GOT3 (cell line): ENCODE measurements around the gene RENBP.

Source experiments
- DNase-seq: peaks from one replicate; lab custom pipeline; 2025; ENCODE audit warnings: mixed read lengths; lab: John Stamatoyannopoulos, UW

Gene RENBP

GRCh38 chrX:153919281-153919680 lies 25.2 kb downstream of the RENBP start:
- DNase-seq: no peak

GRCh38 chrX:153917869-153918268 lies 26.6 kb downstream of the RENBP start:
- DNase-seq: no peak

GRCh38 chrX:153913701-153914100 lies 30.7 kb downstream of the RENBP start:
- no peak for DNase-seq

- no peak for DNase-seq
These were observed 31.2 kb downstream of the RENBP start for GRCh38 chrX:153913211-153913610.

GRCh38 chrX:153911798-153912197 lies 32.6 kb downstream of the RENBP start:
- DNase-seq: no peak

GRCh38 chrX:153910446-153910845 lies 34.0 kb downstream of the RENBP start:
- no peak for DNase-seq

GRCh38 chrX:153909980-153910360 lies 34.5 kb downstream of the RENBP start:
- no peak for DNase-seq

- no peak for DNase-seq
These were observed 35.1 kb downstream of the RENBP start for GRCh38 chrX:153909024-153909979.

- DNase-seq: no peak
These were observed 36.1 kb downstream of the RENBP start for GRCh38 chrX:153908219-153908860.

GRCh38 chrX:153907456-153907855 lies 37.0 kb downstream of the RENBP start:
- DNase-seq: no peak

- no peak for DNase-seq
These were observed 38.1 kb downstream of the RENBP start for GRCh38 chrX:153906126-153906917.

GRCh38 chrX:153905481-153906095 lies 38.9 kb downstream of the RENBP start:
- no peak for DNase-seq

- DNase-seq: no peak
These were observed 40.2 kb downstream of the RENBP start, which contains the start of gene AVPR2 for GRCh38 chrX:153903991-153904957. TSS of gene AVPR2 (plus strand) at chrX:153904673. CDS start at chrX:153905146, 473 bp downstream.

- no peak for DNase-seq
These were observed 41.0 kb downstream of the RENBP start for GRCh38 chrX:153903238-153903980.

- DNase-seq: no peak
These were observed 42.1 kb downstream of the RENBP start for GRCh38 chrX:153902385-153902784.

- no peak for DNase-seq
These were observed 42.7 kb downstream of the RENBP start for GRCh38 chrX:153901753-153902140.

GRCh38 chrX:153900831-153901752 lies 43.4 kb downstream of the RENBP start:
- peak; percentile 23 for DNase-seq

GRCh38 chrX:153897899-153898298 lies 46.5 kb downstream of the RENBP start:
- DNase-seq: no peak

- no peak for DNase-seq
These were observed 55.3 kb downstream of the RENBP start for GRCh38 chrX:153889123-153889522.
